Ascending aorta (tissue), 2 donors: ENCODE data around the gene PCSK5. TPM values are rescaled to one million over a fixed set of nuclear protein-coding genes. Genes with fewer than 3 reads are reported as not detected.
"Not testable (repeated sequence)": the region's sequence is repeated elsewhere in the genome, so short reads cannot be mapped to it uniquely, and the experiment has no call there.

ENCODE experiments used
- DNase-seq, 2 donors: peaks; one replicate each; pipeline ENCODE4 v3.0.0-alpha.2; 2019; ENCODE audit warnings: low spot score in 2 of 2
- H3K27ac ChIP-seq, 2 donors: fragments of 200-600 bp; sonication (generic); one replicate each; pipeline ENCODE4 v1.5.1; 2016 to 2017; ENCODE audit warnings: mild to moderate bottlenecking in 1 of 2
- H3K27me3 ChIP-seq: fragments of 200-600 bp; sonication (generic); one replicate; pipeline ENCODE4 v1.5.1; 2017
- H3K36me3 ChIP-seq, 2 donors: fragments of 200-600 bp; sonication (generic); one replicate each; pipeline ENCODE4 v1.5.1; 2016
- H3K4me1 ChIP-seq, 2 donors: fragments of 200-600 bp; sonication (generic); one replicate each; pipeline ENCODE4 v1.5.1; 2016 to 2017; ENCODE audit warnings: mild to moderate bottlenecking in 1 of 2
- H3K4me3 ChIP-seq, 2 donors: fragments of 200-600 bp; sonication (generic); one replicate each; pipeline ENCODE4 v1.5.1; 2016 to 2017; ENCODE audit warnings: mild to moderate bottlenecking in 1 of 2
- H3K9me3 ChIP-seq, 2 donors: fragments of 200-600 bp; sonication (generic); one replicate each; pipeline ENCODE4 v1.5.1; 2016
- intact Hi-C: fragments of 100-400 bp; cut with DNase I; formaldehyde crosslinking; loops from one replicate; pipeline ENCODE4 v1.15.1; 2023
- total RNA-seq: library from RNA; depleted of rRNA; stranded (reverse); fragments of >200 nt; gene quantifications from one replicate; pipeline ENCODE4 v1.1.0, GENCODE V29; 2016
- TF ChIP-seq, protein P1 (sequence below), 3 experiments: fragments of 200-600 bp in 2 of 3; fragments of 450-650 bp in 1 of 3; sonication (generic) in 2 of 3; IDR thresholded peaks; one replicate each; pipeline ENCODE4 v1.5.1; 2016 to 2019; ENCODE audit warnings: antibody characterized with exemption in 3 of 3, mild to moderate bottlenecking in 1 of 3, moderate library complexity in 1 of 3

Gene PCSK5
- total RNA-seq, 1 donor from 2014 or later: 66.3 TPM

DNA sequence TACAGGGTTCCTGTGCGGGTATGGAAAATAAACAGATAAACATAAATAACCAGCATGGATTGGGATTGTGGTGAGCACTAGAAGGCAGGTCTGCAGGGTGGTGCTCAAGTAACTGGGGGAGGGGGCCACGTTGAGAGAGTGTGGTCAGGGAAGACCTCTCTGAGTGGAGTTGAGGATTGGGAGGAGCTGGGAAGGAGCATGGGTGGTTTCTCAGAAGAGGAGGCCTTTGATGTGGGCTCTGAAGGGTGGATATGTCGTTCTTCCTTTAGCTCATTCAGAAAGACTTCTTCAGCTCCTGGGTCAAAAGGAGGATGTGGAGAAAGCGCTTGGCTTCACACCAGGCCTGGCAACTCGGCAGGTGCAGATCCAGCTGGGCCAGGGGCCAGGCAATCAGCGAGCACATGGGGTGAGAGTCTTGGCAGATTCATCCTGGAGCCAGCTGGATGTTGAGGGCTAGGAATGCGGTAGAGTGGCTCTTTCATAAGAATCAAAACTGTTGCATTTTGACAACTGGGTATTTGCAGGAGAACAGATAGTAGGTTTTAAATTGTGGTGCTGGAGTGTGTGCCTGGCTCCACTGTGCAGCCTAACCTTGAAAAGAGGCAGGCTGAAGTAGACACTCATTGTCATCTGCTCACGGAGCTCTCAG is 71.7 kb downstream of the PCSK5 start:
- H3K36me3 ChIP-seq: no peaks in the 10 kb centered on the region
- no peak for DNase-seq
- H3K4me1 ChIP-seq: peaks cover 11 to 30% of the 10 kb centered on the region in 2 donors
- H3K4me3 ChIP-seq: no peak overlapping the region
- H3K27me3 ChIP-seq: no peaks in the 10 kb centered on the region
- intact Hi-C loops: no loop called here
- H3K27ac ChIP-seq: peak overlapping the region; percentile 37 to 46
- TF ChIP-seq, protein P1, sequence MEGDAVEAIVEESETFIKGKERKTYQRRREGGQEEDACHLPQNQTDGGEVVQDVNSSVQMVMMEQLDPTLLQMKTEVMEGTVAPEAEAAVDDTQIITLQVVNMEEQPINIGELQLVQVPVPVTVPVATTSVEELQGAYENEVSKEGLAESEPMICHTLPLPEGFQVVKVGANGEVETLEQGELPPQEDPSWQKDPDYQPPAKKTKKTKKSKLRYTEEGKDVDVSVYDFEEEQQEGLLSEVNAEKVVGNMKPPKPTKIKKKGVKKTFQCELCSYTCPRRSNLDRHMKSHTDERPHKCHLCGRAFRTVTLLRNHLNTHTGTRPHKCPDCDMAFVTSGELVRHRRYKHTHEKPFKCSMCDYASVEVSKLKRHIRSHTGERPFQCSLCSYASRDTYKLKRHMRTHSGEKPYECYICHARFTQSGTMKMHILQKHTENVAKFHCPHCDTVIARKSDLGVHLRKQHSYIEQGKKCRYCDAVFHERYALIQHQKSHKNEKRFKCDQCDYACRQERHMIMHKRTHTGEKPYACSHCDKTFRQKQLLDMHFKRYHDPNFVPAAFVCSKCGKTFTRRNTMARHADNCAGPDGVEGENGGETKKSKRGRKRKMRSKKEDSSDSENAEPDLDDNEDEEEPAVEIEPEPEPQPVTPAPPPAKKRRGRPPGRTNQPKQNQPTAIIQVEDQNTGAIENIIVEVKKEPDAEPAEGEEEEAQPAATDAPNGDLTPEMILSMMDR (IDR thresholded peaks at IDR 0.05): no peak
- H3K9me3 ChIP-seq: no peaks in the 10 kb centered on the region

GRCh38 chr9:75962662-75963036 is 72.2 kb downstream of the PCSK5 start:
- TF ChIP-seq, protein P1 (IDR thresholded peaks at IDR 0.05): no peak
- H3K27ac ChIP-seq: peak overlapping the region; percentile 37 to 46

GRCh38 chr9:75963321-75963720 is 72.8 kb downstream of the PCSK5 start:
- DNase-seq, intact Hi-C loops, H3K27me3 ChIP-seq, H3K36me3 ChIP-seq, H3K4me3 ChIP-seq, H3K9me3 ChIP-seq: not testable (repeated sequence)
- peaks cover 11 to 25% of the 10 kb centered on the region in 2 donors for H3K4me1 ChIP-seq
- H3K27ac ChIP-seq: peak overlapping the region; percentile 37 to 46

More at GRCh38 chr9:75962662-75963036, 72.2 kb downstream of the PCSK5 start:
- H3K9me3 ChIP-seq: no peaks in the 10 kb centered on the region
- H3K36me3 ChIP-seq: no peaks in the 10 kb centered on the region
- no peaks in the 10 kb centered on the region for H3K27me3 ChIP-seq
- DNase-seq: no peak
- no peak overlapping the region for H3K4me3 ChIP-seq
- intact Hi-C loops: no loop called here
- peaks cover 11 to 28% of the 10 kb centered on the region in 2 donors for H3K4me1 ChIP-seq

GRCh38 chr9:75964427-75964826 is 74.0 kb downstream of the PCSK5 start:
- intact Hi-C loops: no loop called here
- TF ChIP-seq, protein P1 (IDR thresholded peaks at IDR 0.05): no peak
- no peaks in the 10 kb centered on the region for H3K27me3 ChIP-seq
- no peak overlapping the region for H3K27ac ChIP-seq
- H3K4me3 ChIP-seq: no peak overlapping the region
- no peaks in the 10 kb centered on the region for H3K9me3 ChIP-seq
- no peak for DNase-seq
- no peaks in the 10 kb centered on the region for H3K36me3 ChIP-seq
- H3K4me1 ChIP-seq: peaks cover 11 to 25% of the 10 kb centered on the region in 2 donors

- intact Hi-C loops: no loop called here
- no peaks in the 10 kb centered on the region for H3K27me3 ChIP-seq
- no peak for DNase-seq
- TF ChIP-seq, protein P1 (IDR thresholded peaks at IDR 0.05): no peak
- H3K9me3 ChIP-seq: no peaks in the 10 kb centered on the region
- peak overlapping the region in 1 of 2 donors; percentile 31 for H3K27ac ChIP-seq
- no peak overlapping the region for H3K4me3 ChIP-seq
- no peaks in the 10 kb centered on the region for H3K36me3 ChIP-seq
- peaks cover 11 to 25% of the 10 kb centered on the region in 2 donors for H3K4me1 ChIP-seq
These were observed 74.8 kb downstream of the PCSK5 start for GRCh38 chr9:75965231-75965630.

DNA sequence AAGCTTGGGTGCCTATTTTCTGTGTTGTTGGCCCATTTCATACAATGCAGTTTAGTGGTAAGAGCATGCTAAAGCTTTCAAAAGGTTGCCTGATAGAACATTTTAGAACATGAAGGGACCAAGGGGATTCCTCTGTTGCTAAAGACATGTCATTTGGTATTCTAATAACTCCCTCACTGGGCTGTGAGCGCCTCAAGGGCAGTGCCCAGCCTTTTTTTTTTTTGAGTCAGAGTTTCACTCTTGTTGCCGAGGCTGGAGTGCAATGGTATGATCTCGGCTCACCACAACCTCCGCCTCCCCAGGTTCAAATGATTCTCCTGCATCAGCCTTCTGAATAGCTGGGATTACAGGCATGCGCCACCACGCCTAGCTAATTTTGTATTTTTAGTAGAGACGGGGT is 77.1 kb downstream of the PCSK5 start:
- H3K27me3 ChIP-seq: no peaks in the 10 kb centered on the region
- H3K4me3 ChIP-seq: no peak overlapping the region

More for the DNA sequence above, 77.1 kb downstream of the PCSK5 start:
- DNase-seq: no peak
- H3K27ac ChIP-seq: no peak overlapping the region
- no peaks in the 10 kb centered on the region for H3K9me3 ChIP-seq
- H3K36me3 ChIP-seq: no peaks in the 10 kb centered on the region
- peaks cover 9 to 20% of the 10 kb centered on the region in 2 donors for H3K4me1 ChIP-seq
- intact Hi-C loops: no loop called here
- TF ChIP-seq, protein P1 (IDR thresholded peaks at IDR 0.05): no peak
